ENCODE measurements around the gene GAD2. TPM values are rescaled to one million over a fixed set of nuclear protein-coding genes. Genes with fewer than 3 reads are reported as not detected.

GAD2 gene
- total RNA-seq, 4 donors from 2014 or later: not detected

DNA sequence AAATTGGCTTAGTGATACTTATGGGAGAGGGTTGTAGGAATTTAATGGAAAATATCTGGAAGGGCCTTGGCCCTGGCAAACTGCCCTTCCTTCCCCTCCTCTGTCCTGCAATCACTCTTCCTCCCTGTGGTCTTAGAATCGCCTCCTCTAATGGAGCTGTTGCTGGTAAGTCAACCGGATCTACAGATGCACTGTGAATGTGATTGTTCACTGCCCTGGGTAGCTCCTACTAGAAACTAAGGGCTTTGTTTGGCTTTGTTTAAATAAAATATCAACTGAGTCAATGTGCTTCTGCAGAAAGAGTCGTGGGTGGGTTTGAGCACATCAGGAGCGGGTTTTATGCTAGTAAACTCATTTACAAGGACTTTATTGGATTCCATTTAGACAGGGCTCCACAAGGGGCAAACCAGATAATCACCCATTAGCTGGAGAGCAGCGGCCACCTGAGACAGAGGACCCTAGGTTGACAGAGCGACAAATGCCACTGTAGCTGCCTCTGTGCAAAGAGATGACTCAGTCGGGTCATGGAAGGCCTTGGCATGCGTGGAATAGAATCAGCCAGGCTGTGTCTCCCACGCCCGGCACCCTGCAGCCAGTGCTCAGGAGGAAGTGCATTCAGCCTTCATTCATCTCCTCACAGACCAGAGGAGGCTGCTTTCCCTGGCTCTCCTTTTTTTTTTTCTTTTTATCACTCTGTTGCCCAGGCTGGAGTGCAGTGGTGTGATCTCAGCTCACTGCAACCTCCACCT is 97.9 kb downstream of the GAD2 start:
- Histone ChIP-seq H3K27me3 (no peaks in the 10 kb centered on the region), H3K36me3 (no peaks in the 10 kb centered on the region), H3K27ac (no peak overlapping the region), H3K4me3 (replicated peaks in 1 of 3) (no peak overlapping the region), H3K9me3 (no peaks in the 10 kb centered on the region), H3K4me1 (no peaks in the 10 kb centered on the region)
- intact Hi-C loops (cut with DNase I): no loop called here
- 63 to 70% methylated on average over 10 of the region's 10 CpGs for WGBS, 2 donors
- TF ChIP-seq POLR2A (IDR thresholded peaks at IDR 0.05): no peak
- TF ChIP-seq, protein P1, sequence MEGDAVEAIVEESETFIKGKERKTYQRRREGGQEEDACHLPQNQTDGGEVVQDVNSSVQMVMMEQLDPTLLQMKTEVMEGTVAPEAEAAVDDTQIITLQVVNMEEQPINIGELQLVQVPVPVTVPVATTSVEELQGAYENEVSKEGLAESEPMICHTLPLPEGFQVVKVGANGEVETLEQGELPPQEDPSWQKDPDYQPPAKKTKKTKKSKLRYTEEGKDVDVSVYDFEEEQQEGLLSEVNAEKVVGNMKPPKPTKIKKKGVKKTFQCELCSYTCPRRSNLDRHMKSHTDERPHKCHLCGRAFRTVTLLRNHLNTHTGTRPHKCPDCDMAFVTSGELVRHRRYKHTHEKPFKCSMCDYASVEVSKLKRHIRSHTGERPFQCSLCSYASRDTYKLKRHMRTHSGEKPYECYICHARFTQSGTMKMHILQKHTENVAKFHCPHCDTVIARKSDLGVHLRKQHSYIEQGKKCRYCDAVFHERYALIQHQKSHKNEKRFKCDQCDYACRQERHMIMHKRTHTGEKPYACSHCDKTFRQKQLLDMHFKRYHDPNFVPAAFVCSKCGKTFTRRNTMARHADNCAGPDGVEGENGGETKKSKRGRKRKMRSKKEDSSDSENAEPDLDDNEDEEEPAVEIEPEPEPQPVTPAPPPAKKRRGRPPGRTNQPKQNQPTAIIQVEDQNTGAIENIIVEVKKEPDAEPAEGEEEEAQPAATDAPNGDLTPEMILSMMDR (IDR thresholded peaks at IDR 0.05): no peak
- DNase-seq: no peak

DNA sequence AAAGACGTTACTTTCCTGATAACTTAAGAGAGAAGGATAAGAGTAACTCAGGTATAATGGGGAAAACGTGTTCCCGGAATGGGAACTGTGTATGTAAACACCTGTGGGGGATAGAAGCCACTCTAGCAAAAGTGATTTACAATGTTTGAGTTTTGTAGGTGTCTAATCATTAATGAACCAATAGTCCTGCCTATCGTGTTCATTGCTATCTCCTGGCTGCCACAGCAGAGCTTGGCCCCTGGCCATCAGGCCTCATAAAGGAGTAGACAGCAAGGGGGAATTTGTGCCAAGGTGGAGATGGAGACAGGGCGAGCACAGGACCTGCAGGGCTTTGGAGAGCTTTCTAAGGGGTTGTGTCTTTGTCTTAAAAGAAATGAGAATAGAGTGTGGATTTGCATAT is 102.1 kb downstream of the GAD2 start:
- Histone ChIP-seq H3K9me3 (no peaks in the 10 kb centered on the region), H3K27me3 (no peaks in the 10 kb centered on the region)
- WGBS, 2 donors: 72 to 78% methylated on average over 5 of the region's 5 CpGs

DNA sequence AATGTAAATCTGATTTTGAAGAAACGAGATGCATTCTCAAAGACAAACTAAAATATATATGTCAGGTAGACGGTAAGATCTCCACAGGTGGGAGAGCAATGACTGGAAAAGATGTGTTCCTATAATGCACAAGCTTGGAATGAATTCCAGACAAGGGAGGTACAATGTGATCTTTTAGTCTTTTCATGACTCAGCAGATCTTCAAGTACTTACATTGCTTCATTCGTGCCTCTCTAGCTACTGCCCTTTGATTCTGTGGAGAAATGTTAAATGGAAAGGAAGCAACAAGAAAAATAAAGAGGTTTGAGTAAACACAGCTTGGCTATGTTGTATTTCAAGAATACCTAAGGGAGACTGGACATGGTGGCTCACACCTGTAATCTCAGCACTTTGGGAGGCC is 106.6 kb downstream of the GAD2 start:
- Histone ChIP-seq H3K27ac (no peak overlapping the region), H3K4me3 (replicated peaks in 1 of 3) (no peak overlapping the region), H3K9me3 (no peaks in the 10 kb centered on the region), H3K36me3 (no peaks in the 10 kb centered on the region), H3K27me3 (no peaks in the 10 kb centered on the region), H3K4me1 (no peaks in the 10 kb centered on the region)
- DNase-seq: no peak
- 51 to 57% methylated on average over 3 of the region's 3 CpGs for WGBS, 2 donors
- TF ChIP-seq, protein P1 (IDR thresholded peaks at IDR 0.05): no peak
- TF ChIP-seq POLR2A (IDR thresholded peaks at IDR 0.05): no peak
- intact Hi-C loops (cut with DNase I): no loop called here

More for the DNA sequence above, 102.1 kb downstream of the GAD2 start:
- Histone ChIP-seq H3K36me3 (no peaks in the 10 kb centered on the region), H3K27ac (no peak overlapping the region), H3K4me1 (no peaks in the 10 kb centered on the region), H3K4me3 (replicated peaks in 1 of 3) (no peak overlapping the region)
- DNase-seq: no peak
- intact Hi-C loops (cut with DNase I): no loop called here
- TF ChIP-seq, protein P1 (IDR thresholded peaks at IDR 0.05): no peak
- no peak for TF ChIP-seq POLR2A (IDR thresholded peaks at IDR 0.05)

DNA sequence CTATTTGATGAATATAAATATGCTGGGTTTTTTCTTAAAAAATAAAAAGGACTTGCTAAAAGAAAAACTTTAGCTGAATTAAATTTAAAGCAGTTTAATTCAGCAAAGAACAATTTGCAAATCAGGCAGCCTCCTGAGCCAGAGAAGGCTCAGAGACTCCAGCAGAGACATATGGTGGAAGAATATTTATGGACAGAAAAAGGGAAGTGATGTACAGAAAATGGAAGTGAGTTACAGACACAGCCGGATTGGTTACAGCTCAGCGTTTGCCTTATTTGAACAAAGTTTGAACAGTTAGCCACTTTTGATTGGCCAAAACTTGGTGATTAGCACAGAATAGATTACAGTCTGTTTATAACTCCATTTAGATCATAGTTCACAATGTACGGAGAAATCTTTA is 110.3 kb downstream of the GAD2 start:
- no peak overlapping the region for H3K27ac ChIP-seq
- no peaks in the 10 kb centered on the region for H3K27me3 ChIP-seq
- no peaks in the 10 kb centered on the region for H3K4me1 ChIP-seq
- no peak overlapping the region for H3K4me3 ChIP-seq (replicated peaks in 1 of 3)
- H3K9me3 ChIP-seq: no peaks in the 10 kb centered on the region
- WGBS, 2 donors: 84 to 87% methylated on average over 3 of the region's 3 CpGs
- no peak for TF ChIP-seq POLR2A (IDR thresholded peaks at IDR 0.05)
- TF ChIP-seq, protein P1 (IDR thresholded peaks at IDR 0.05): no peak
- no peak for DNase-seq
- intact Hi-C loops (cut with DNase I): no loop called here
- H3K36me3 ChIP-seq: no peaks in the 10 kb centered on the region

DNA sequence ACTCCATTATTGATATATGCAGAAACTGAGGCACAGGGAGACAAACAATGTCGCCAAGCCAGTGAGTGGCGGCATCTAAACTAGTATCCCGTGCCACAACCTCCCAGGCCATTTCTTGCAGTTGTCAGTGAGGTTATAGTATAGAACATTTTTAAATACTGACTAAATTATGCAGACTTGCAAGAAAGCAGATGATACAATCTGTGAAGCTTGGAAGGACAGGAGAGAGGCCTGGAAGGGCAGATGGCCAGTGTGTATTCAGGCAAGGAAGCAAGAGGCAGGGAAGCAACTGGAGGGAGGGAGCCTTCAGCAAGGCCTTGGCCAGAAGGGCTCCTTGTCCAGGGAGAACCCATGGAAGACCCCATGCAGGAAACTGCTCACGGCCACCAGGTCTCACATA is 111.2 kb downstream of the GAD2 start:
- Histone ChIP-seq H3K4me1 (no peaks in the 10 kb centered on the region), H3K4me3 (replicated peaks in 1 of 3) (no peak overlapping the region), H3K36me3 (no peaks in the 10 kb centered on the region), H3K9me3 (no peaks in the 10 kb centered on the region), H3K27ac (no peak overlapping the region), H3K27me3 (no peaks in the 10 kb centered on the region)
- TF ChIP-seq, protein P1 (IDR thresholded peaks at IDR 0.05): no peak
- TF ChIP-seq POLR2A (IDR thresholded peaks at IDR 0.05): no peak
- DNase-seq: no peak
- 87 to 89% methylated on average over 4 of the region's 4 CpGs for WGBS, 2 donors
- intact Hi-C loops (cut with DNase I): no loop called here

All from thyroid gland (tissue), 4 donors.